Stomach smooth muscle (tissue), 2 donors: ENCODE results near the gene RRBP1.

Experiments
- H3K27ac ChIP-seq: one replicate; pipeline ENCODE4 v1.7.0; 2013; ENCODE audit warnings: mild to moderate bottlenecking, low read length, inconsistent platforms
- H3K27me3 ChIP-seq, 2 donors: one replicate each; pipeline ENCODE4 v1.7.0; 2013; ENCODE audit warnings: low read length in 2 of 2; ENCODE audit not compliant: insufficient read depth in 2 of 2, control insufficient read depth in 1 of 2
- H3K36me3 ChIP-seq, 2 donors: one replicate each; pipeline ENCODE4 v1.7.0; 2013; ENCODE audit warnings: low read length in 2 of 2; ENCODE audit not compliant: control insufficient read depth in 2 of 2, insufficient read depth in 2 of 2
- H3K4me1 ChIP-seq: one replicate; pipeline ENCODE4 v1.7.0; 2013; ENCODE audit warnings: low read length; ENCODE audit not compliant: control insufficient read depth, insufficient read depth
- H3K4me3 ChIP-seq, 2 donors: one replicate each; pipeline ENCODE4 v1.7.0; 2013; ENCODE audit warnings: low read length in 2 of 2
- H3K9ac ChIP-seq, 2 donors: one replicate each; pipeline ENCODE4 v1.7.0; 2013; ENCODE audit warnings: low read length in 2 of 2, mild to moderate bottlenecking in 1 of 2
- H3K9me3 ChIP-seq, 2 donors: one replicate each; pipeline ENCODE4 v1.7.0; 2013; ENCODE audit warnings: low read length in 2 of 2; ENCODE audit not compliant: control insufficient read depth in 2 of 2
- donor health status: healthy.
- donor health status: Pancreatic carcinoma.

Gene RRBP1

DNA sequence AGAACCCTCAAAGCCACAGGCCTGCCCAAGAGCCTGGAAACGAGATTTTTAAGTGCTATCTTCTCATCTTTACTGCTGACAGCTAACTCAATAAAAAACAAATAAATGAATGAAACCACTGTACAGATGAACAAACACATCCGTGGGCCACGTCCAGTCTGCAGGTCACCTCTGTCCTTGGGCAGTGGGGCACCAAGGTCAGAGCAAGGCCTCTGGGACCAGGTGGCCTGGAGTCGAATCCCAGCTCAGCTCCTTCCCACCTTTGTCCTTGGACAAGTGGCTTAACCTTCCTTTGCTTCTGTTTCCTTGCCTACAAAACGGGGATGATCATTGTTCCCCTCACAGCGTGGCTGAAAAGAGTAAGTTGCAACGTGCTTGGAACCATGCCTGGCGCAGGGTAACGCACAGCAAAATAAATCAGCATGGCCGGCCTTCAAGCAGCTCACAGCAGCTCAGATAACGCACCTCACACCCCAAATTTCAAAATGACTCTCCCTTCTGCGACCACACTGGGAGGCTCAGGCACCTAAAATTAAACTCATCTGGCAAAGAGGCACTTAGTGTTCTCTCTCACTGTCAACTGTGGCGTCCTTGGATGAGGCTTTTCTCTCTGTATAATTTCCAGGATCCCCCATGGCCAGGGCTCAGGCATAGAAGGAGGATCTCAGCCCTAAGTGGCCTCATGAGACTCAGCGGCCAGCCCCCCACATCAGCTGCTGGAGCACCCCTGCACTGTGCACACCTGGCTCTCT, 35.7 kb downstream of the RRBP1 start:
- H3K9ac ChIP-seq, result no peak overlapping the region
- peaks cover 89% of the 10 kb centered on the region for H3K4me1 ChIP-seq
- no peaks in the 10 kb centered on the region for H3K9me3 ChIP-seq
- peak overlapping the region in 1 of 2 donors; percentile 35 for H3K4me3 ChIP-seq
- peaks cover 0 to 9% of the 10 kb centered on the region in 2 donors for H3K36me3 ChIP-seq
- H3K27ac ChIP-seq, result peak overlapping the region; percentile 37
- H3K27me3 ChIP-seq, result no peaks in the 10 kb centered on the region

DNA sequence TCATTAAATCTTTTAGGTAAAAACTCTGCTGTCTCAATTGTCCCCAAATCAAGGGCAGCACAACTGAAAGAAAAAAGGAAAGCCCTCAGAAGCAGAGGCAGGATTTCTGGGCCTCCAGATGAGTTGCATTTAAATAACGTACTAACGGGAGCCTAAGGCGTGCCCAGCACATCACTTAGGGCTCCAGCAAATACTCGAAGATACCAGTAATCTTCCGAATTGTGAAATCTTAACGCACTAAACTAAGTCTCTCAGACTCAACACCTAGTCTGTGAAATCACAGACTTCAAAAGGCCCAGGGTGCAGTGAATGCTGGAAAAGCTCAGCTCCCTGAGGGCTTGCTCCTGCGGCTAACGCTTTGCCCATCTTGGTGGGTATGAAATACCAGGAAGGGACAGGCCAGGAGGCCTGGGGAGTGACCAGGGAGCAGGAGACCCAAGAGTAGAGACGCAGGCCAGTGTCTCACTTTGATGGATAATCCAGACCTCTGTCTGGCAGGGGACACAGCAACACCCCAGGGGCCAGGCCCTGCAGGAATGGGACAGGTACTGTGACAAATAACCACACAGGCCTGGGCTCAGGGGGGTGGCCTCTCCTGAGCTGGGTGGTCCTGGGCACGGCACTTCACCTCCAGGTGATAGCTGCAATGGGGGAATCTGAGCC, 36.4 kb downstream of the RRBP1 start:
- Histone ChIP-seq H3K36me3 (peaks cover 2 to 11% of the 10 kb centered on the region in 2 donors), H3K9ac (no peak overlapping the region)

DNA sequence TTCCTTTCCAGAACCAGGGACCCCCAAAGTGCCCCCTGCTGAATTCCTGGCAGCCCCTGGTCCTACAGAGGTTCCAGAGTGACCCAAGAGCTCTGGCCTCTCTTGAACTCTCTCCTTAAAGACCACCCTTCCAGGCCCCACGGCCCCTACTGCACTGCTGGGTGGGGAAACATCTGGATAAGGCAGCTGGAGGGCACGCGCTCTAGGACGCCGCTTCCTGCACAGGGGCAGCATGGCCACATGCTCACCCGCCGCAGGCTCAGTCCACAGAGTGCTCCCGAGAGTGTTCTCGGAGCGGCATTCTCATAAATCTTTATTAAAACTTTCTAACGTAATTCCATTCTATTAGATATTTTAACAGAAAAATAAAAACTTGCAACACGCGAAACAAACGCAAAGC, 37.0 kb downstream of the RRBP1 start:
- Histone ChIP-seq H3K27me3 (no peaks in the 10 kb centered on the region), H3K9ac (no peak overlapping the region), H3K4me1 (peaks cover 89% of the 10 kb centered on the region), H3K9me3 (no peaks in the 10 kb centered on the region), H3K27ac (no peak overlapping the region), H3K4me3 (no peak overlapping the region), H3K36me3 (peaks cover 4 to 15% of the 10 kb centered on the region in 2 donors)

More for the DNA sequence above, 36.4 kb downstream of the RRBP1 start:
- Histone ChIP-seq H3K4me3 (no peak overlapping the region), H3K4me1 (peaks cover 89% of the 10 kb centered on the region), H3K27ac (peak overlapping the region; percentile 37), H3K27me3 (no peaks in the 10 kb centered on the region), H3K9me3 (no peaks in the 10 kb centered on the region)

DNA sequence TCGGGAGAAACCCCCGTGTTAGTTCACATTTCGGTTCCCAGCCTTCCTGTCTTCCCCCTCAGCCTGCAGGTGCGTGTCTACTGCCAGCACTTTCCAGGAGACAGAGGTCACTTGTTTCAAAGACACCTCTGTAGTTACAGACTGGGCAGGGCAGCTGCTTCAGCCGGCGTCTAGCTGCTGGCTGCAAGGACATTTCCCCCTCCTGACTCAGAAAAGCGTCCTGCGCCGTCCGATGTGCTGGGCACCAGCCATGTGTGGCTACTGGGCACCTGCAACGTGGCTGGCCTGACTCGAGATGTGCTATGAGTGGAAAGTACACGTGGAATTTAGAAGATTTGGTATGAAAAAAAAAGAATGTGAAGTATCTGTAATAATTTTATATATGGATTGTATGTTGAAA, 37.6 kb downstream of the RRBP1 start:
- H3K9me3 ChIP-seq, result no peaks in the 10 kb centered on the region
- H3K36me3 ChIP-seq, result peaks cover 5 to 17% of the 10 kb centered on the region in 2 donors
- peak overlapping the region in 1 of 2 donors; percentile 44 for H3K4me3 ChIP-seq
- H3K9ac ChIP-seq, result no peak overlapping the region
- no peaks in the 10 kb centered on the region for H3K27me3 ChIP-seq
- peaks cover 88% of the 10 kb centered on the region for H3K4me1 ChIP-seq
- H3K27ac ChIP-seq, result peak overlapping the region; percentile 18

DNA sequence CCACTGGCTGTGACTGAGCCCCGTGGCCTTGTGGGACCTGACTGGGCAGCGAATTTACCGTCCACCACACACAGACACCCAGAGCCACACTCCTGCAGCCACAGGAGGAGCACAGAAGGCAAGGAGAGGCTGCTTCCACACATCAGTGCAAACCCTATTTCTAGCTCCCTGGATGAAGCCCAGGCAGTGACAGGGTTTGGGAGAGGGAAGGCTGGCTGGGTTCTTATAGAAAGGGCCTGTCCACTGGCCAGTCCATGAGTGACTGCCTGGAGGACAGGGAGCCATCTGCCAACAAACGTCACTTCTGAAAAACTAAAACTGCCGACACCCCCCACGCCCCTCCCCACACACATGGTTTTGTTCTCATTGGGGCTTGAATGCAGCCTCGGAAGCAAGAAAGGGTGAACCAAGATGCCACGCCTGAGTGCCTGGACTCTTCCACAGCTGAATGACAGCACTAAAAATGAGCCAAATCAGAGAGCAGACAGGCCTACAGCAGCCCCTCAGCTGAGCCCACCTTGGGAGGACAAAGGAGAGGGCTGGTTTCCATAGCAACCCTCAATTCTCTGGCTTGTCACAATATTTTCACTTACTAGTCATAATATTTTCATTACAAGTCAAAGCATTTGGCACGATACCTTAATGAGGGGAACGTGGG, 38.4 kb downstream of the RRBP1 start:
- H3K4me3 ChIP-seq, result peak overlapping the region; percentile 28 to 44
- no peaks in the 10 kb centered on the region for H3K27me3 ChIP-seq
- H3K27ac ChIP-seq, result peak overlapping the region; percentile 62
- peaks cover 88% of the 10 kb centered on the region for H3K4me1 ChIP-seq
- H3K9me3 ChIP-seq, result no peaks in the 10 kb centered on the region
- H3K9ac ChIP-seq, result peak overlapping the region in 1 of 2 donors; percentile 42
- peaks cover 10 to 18% of the 10 kb centered on the region in 2 donors for H3K36me3 ChIP-seq

DNA sequence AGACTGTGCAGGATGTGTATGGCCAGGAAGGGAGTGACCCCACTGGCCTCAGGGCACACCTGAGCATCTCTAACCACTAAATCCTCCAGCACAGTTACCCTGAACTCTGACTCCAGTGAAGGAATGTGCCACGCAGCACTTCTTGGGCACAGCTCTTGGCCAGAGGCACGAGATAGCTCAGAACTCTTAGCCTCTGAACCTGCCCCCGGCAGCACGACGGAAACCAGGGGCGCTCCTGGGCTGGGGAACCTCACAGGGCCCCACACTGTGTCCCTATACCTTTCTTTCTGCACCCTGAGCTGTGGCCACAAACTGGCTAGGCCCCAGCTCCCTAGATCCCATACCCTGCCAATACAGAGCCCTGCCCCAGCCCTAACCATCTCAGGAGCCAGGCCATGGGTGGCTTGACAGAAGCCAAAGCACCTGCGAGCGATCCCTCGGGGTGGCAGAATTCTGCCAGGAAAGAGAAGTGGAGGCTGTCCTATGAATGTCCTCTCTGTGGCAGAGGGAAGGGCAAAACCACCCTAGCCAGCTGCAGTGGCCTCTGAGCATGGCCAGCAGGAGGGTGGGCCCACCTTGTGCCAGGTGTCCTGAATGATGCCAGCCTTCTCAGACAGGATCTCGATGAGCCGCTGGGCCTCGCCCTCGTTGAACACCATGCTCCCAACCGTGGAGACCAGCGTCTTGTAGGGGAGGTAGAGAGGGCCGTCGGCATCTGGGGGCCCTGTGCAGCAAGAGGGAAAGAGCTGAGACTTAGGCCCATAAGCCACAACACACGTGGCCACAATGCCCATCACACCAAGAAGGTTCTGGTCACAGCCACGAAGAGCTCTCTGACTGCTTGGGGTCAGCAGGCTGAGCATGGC, 39.4 kb downstream of the RRBP1 start:
- H3K9ac ChIP-seq, result no peak overlapping the region

DNA sequence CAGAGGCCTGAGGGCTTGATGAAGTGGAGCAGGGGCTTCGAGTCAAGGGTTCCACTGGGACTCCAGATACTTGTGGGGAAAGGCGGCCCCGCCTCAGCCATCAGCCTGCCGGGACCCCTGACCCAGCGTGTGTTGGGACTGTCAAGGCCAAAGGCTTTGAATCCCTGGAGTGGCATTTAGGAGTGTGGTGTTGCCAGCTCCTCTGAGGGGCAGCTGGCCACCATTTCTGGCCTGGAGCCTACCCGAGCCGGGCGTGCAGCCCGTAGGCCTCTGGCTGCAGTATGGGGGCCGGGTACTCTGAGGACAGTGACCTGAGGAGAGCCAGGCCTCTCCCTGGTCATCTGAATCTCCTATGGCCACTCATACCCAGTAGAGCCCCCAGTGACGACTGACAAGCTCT, 40.0 kb downstream of the RRBP1 start:
- Histone ChIP-seq H3K4me1 (peaks cover 87% of the 10 kb centered on the region), H3K9me3 (no peaks in the 10 kb centered on the region), H3K27me3 (no peaks in the 10 kb centered on the region), H3K4me3 (no peak overlapping the region), H3K9ac (no peak overlapping the region), H3K36me3 (peaks cover 18% of the 10 kb centered on the region in 2 donors), H3K27ac (peak overlapping the region; percentile 6)

More for the DNA sequence above, 39.4 kb downstream of the RRBP1 start:
- no peaks in the 10 kb centered on the region for H3K27me3 ChIP-seq
- H3K4me1 ChIP-seq, result peaks cover 87% of the 10 kb centered on the region
- no peak overlapping the region for H3K4me3 ChIP-seq
- H3K36me3 ChIP-seq, result peaks cover 18% of the 10 kb centered on the region in 2 donors
- H3K9me3 ChIP-seq, result no peaks in the 10 kb centered on the region
- peak overlapping the region; percentile 6 for H3K27ac ChIP-seq

DNA sequence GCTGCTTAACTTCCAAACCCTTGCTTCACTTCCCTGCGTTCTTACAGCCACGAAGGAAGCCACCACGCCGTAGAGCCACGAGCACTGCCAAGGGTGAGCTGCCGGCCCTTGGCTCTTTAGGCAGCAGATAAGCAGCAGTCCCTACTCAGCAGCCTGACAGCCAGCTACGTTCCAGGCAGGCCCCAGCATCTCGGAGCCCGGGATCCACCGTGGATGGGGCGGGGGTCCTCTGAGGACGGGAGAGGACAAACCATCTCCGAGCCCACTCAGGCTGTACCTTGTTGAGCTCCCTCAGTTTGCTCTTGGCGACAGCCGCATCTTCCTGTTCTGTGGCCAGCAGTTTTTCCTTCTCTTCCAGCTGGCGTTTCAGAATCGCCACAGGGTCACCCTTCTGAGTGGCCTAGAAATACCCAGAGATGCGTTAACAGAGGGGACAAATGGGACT, 40.5 kb downstream of the RRBP1 start:
- Histone ChIP-seq H3K36me3 (peaks cover 18 to 20% of the 10 kb centered on the region in 2 donors), H3K27ac (no peak overlapping the region), H3K27me3 (no peaks in the 10 kb centered on the region), H3K4me1 (peaks cover 87% of the 10 kb centered on the region), H3K4me3 (no peak overlapping the region), H3K9ac (no peak overlapping the region), H3K9me3 (no peaks in the 10 kb centered on the region)

DNA sequence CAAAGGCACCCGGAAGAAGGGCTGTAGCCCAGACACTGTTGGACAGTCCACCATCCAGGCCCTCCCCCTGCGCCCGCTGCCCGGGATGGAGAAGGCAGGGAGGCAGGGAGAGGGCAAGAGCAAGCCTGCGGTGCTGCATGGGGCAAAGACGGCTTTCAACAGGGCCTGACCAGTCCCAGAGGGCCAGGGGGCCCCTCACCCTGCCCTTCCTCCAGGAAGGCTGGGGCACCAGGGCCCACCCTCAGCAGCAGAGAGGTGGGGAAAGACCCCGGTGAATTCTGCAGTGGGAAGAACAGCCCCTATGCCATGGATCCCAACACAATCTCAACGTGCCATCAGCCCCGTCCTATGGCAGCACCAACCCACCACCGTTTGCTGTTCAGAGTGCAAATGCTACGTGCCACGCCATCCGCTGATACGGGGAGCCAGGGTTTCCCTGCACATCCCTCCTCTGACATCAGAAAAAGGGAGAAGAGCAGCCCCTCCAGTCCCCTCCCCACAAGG, 41.1 kb downstream of the RRBP1 start:
- peaks cover 87% of the 10 kb centered on the region for H3K4me1 ChIP-seq
- no peak overlapping the region for H3K9ac ChIP-seq
- no peaks in the 10 kb centered on the region for H3K27me3 ChIP-seq
- peaks cover 19 to 21% of the 10 kb centered on the region in 2 donors for H3K36me3 ChIP-seq
- no peaks in the 10 kb centered on the region for H3K9me3 ChIP-seq
- no peak overlapping the region for H3K4me3 ChIP-seq
- H3K27ac ChIP-seq, result no peak overlapping the region
